ENCODE results near the gene KLHL42. TPM values are rescaled to one million over a fixed set of nuclear protein-coding genes. Genes with fewer than 3 reads are reported as not detected.

KLHL42 gene
- total and polyA plus RNA-seq, 2 experiments from 2014 or later = 13.6 to 24.8 TPM

DNA sequence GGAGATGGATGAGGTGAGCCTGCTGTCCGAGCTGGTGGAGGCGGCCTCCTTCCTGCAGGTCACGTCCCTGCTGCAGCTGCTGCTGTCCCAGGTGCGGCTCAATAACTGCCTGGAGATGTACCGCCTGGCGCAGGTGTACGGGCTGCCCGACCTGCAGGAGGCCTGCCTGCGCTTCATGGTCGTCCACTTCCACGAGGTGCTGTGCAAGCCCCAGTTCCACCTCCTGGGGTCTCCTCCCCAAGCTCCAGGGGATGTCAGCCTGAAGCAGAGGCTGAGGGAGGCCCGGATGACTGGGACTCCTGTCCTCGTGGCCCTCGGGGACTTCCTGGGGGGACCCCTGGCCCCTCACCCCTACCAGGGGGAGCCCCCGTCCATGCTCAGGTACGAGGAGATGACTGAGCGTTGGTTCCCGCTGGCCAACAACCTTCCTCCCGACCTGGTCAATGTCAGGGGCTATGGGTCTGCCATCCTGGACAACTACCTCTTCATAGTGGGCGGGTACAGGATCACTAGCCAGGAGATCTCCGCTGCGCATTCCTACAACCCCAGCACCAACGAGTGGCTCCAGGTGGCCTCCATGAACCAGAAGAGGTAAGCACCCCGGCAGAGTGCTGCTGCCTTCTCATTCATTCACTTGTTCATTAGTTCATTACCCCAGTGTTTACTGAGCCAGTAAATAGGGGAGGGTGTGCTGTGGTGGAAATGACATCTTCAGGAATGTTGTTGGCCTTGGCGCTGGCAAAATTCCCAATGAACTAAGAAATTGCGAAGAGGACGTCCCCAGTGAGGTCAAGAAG lies 777 bp downstream of the KLHL42 start:
- DNase-seq = peak; percentile 64
- no peaks in the 10 kb centered on the region for H3K36me3 ChIP-seq (ENCODE audit: low read depth)
- H3K4me1 ChIP-seq (ENCODE audit: insufficient read depth) = peaks cover 21% of the 10 kb centered on the region
- H3K27ac ChIP-seq = peak overlapping the region; percentile 76
- peaks cover 55% of the 10 kb centered on the region for H3K79me2 ChIP-seq (ENCODE audit: insufficient read depth)
- peak overlapping the region; percentile 89 for H3K9ac ChIP-seq
- H3K4me3 ChIP-seq = peak overlapping the region; percentile 81
- 14 to 20% methylated on average over 24 to 27 of the region's 27 CpGs for WGBS, 2 experiments (ENCODE audit: low coverage in 1 of 2, low lambda C conversion rate in 2 of 2, missing lambda C conversion rate in 2 of 2)
- no peaks in the 10 kb centered on the region for H3K9me2 ChIP-seq (ENCODE audit: insufficient read depth)
- in situ Hi-C loops (cut with MboI) = no loop called here
- no peak for TF ChIP-seq EZH2 (IDR thresholded peaks at IDR 0.05; ENCODE audit: insufficient read depth, poor library complexity, severe bottlenecking)
- no peak for TF ChIP-seq EZH2phosphoT487 (IDR thresholded peaks at IDR 0.05; ENCODE audit: insufficient read depth, low read depth)
- peak overlapping the region; percentile 78 for H3K4me2 ChIP-seq (ENCODE audit: unreplicated experiment)
- H3K9me3 ChIP-seq (ENCODE audit: low read depth) = no peaks in the 10 kb centered on the region
- peaks cover 21% of the 10 kb centered on the region for H3F3A ChIP-seq (ENCODE audit: insufficient read depth)
- peak overlapping the region; percentile 72 for H2AFZ ChIP-seq
- H3K27me3 ChIP-seq (replicated peaks; ENCODE audit: insufficient read depth) = no peaks in the 10 kb centered on the region
- H4K20me1 ChIP-seq (ENCODE audit: insufficient read depth) = no peaks in the 10 kb centered on the region

DNA sequence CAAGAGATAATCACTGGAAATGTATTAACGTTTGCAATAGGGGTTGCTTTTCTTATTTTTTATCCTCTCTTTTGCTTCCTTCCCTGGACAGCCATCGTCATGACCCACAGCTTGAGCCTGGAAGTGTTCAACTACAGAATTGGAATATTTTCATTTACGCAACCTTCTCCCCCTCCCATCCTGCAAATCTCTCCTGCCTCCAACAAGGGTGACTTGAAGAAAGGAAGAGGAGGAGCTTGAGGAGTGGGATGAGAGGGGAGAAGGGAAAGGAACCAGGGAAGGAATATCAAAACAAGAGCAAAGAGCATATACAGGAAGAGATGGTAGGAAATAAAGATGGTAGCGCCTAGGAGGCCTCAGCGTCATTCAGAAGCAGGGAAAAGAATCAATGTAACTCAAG lies 1.6 kb downstream of the KLHL42 start:
- H3K4me1 ChIP-seq (ENCODE audit: insufficient read depth) = peaks cover 28% of the 10 kb centered on the region
- peaks cover 63% of the 10 kb centered on the region for H3K79me2 ChIP-seq (ENCODE audit: insufficient read depth)
- no peak for DNase-seq
- no peaks in the 10 kb centered on the region for H3K9me3 ChIP-seq (ENCODE audit: low read depth)
- WGBS, 2 experiments (ENCODE audit: low coverage in 1 of 2, low lambda C conversion rate in 2 of 2, missing lambda C conversion rate in 2 of 2) = 77 to 78% methylated on average over 5 of the region's 5 CpGs
- H3K27me3 ChIP-seq (replicated peaks; ENCODE audit: insufficient read depth) = no peaks in the 10 kb centered on the region
- peaks cover 29% of the 10 kb centered on the region for H3F3A ChIP-seq (ENCODE audit: insufficient read depth)
- H2AFZ ChIP-seq = no peak overlapping the region
- H3K27ac ChIP-seq = 0 out of 2 replicates have a peak overlapping the region, but pooled peaks have one; percentile 3
- H3K4me2 ChIP-seq (ENCODE audit: unreplicated experiment) = peak overlapping the region; percentile 78
- H3K36me3 ChIP-seq (ENCODE audit: low read depth) = no peaks in the 10 kb centered on the region
- no peaks in the 10 kb centered on the region for H4K20me1 ChIP-seq (ENCODE audit: insufficient read depth)
- no peaks in the 10 kb centered on the region for H3K9me2 ChIP-seq (ENCODE audit: insufficient read depth)
- peak overlapping the region; percentile 89; the same call in 1 of the 2 replicates for H3K9ac ChIP-seq
- TF ChIP-seq EZH2 (IDR thresholded peaks at IDR 0.05; ENCODE audit: insufficient read depth, poor library complexity, severe bottlenecking) (no peak), EZH2phosphoT487 (IDR thresholded peaks at IDR 0.05; ENCODE audit: insufficient read depth, low read depth) (no peak)
- in situ Hi-C loops (cut with MboI) = no loop called here
- peak overlapping the region; percentile 81 for H3K4me3 ChIP-seq

DNA sequence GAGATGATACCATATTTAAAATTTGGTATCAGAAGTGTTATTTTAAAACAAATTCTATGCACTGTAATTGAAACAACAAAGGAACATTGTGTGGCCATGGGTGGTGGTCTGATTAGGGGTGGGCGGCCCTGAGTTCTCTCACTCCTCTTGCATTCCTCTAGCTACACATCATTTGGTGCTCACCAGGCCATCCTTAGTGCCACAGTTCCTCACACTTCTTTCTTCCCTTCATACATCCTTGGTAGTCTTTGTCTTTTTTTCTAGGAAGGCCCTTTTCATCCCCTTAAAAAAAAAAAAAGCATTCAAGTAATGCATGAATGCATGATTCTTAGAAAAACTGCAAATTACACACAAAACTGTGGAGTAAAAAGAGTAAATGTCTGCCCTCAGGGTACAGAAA lies 2.4 kb downstream of the KLHL42 start:
- no peaks in the 10 kb centered on the region for H3K27me3 ChIP-seq (replicated peaks; ENCODE audit: insufficient read depth)
- H3K27ac ChIP-seq = no peak overlapping the region
- no peak overlapping the region for H2AFZ ChIP-seq
- H3K4me2 ChIP-seq (ENCODE audit: unreplicated experiment) = peak overlapping the region; percentile 78
- H3K9me2 ChIP-seq (ENCODE audit: insufficient read depth) = no peaks in the 10 kb centered on the region
- H3K4me3 ChIP-seq = peak overlapping the region; percentile 81; the same call in 1 of the 2 replicates
- peaks cover 71% of the 10 kb centered on the region for H3K79me2 ChIP-seq (ENCODE audit: insufficient read depth)
- H3K4me1 ChIP-seq (ENCODE audit: insufficient read depth) = peaks cover 28% of the 10 kb centered on the region
- no peaks in the 10 kb centered on the region for H3K36me3 ChIP-seq (ENCODE audit: low read depth)
- no peaks in the 10 kb centered on the region for H3K9me3 ChIP-seq (ENCODE audit: low read depth)
- in situ Hi-C loops (cut with MboI) = no loop called here
- no peaks in the 10 kb centered on the region for H4K20me1 ChIP-seq (ENCODE audit: insufficient read depth)
- no peak overlapping the region for H3K9ac ChIP-seq
- WGBS, 2 experiments (ENCODE audit: low coverage in 1 of 2, low lambda C conversion rate in 2 of 2, missing lambda C conversion rate in 2 of 2) = 91 to 97% methylated on average over 1 of the region's 1 CpG
- no peak for TF ChIP-seq EZH2 (IDR thresholded peaks at IDR 0.05; ENCODE audit: insufficient read depth, poor library complexity, severe bottlenecking)
- TF ChIP-seq EZH2phosphoT487 (IDR thresholded peaks at IDR 0.05; ENCODE audit: insufficient read depth, low read depth) = no peak
- DNase-seq = peak; percentile 13
- peaks cover 26% of the 10 kb centered on the region for H3F3A ChIP-seq (ENCODE audit: insufficient read depth)

DNA sequence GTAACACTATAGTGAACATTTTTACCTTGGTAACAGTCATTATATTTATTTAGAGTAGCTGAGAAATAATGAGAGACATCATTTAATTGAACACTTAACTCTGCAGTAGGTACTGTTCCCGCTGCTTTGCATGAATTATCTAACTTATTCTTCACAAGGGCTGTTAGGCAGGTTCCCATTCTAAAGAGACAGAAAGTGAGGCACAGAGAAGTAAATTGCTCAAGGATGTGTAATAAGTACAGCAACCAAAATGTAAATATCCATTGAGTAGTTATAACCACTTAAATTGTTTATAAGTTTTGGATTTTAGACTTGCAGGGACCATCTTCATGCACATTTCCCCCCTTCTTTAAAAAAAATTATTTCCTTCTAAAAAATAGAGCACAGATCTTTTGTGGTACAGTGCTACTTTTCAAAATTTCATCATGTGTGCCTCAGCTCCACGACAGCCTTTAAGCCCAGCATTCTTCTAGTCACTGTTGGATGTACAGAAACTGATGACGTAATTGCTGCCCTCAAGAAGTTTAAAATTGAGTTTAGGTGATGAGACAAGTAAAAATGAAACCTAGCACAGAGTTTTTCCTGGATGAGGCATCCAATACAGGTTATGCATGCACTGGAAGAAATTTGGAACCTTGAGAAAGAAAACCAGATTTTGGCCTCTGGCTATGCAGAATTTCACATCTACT lies 6.0 kb downstream of the KLHL42 start:
- in situ Hi-C loops (cut with MboI) = no loop called here
- H3K4me2 ChIP-seq (ENCODE audit: unreplicated experiment) = peak overlapping the region; percentile 29

More for the DNA sequence above, 6.0 kb downstream of the KLHL42 start:
- Histone ChIP-seq H2AFZ (no peak overlapping the region), H3F3A (ENCODE audit: insufficient read depth) (peaks cover 19% of the 10 kb centered on the region), H3K27ac (peak overlapping the region; percentile 40), H3K36me3 (ENCODE audit: low read depth) (0 out of 2 replicates have a peak, but pooled peaks cover 2% of the 10 kb centered on the region), H3K9me3 (ENCODE audit: low read depth) (no peaks in the 10 kb centered on the region), H3K9ac (no peak overlapping the region), H3K9me2 (ENCODE audit: insufficient read depth) (no peaks in the 10 kb centered on the region), H3K27me3 (replicated peaks; ENCODE audit: insufficient read depth) (no peaks in the 10 kb centered on the region), H3K4me1 (ENCODE audit: insufficient read depth) (peaks cover 27% of the 10 kb centered on the region), H3K4me3 (0 out of 2 replicates have a peak overlapping the region, but pooled peaks have one; percentile 2), H4K20me1 (ENCODE audit: insufficient read depth) (no peaks in the 10 kb centered on the region), H3K79me2 (ENCODE audit: insufficient read depth) (peaks cover 98% of the 10 kb centered on the region)
- peak; percentile 71 for DNase-seq
- 67 to 70% methylated on average over 3 of the region's 3 CpGs for WGBS, 2 experiments (ENCODE audit: low coverage in 1 of 2, low lambda C conversion rate in 2 of 2, missing lambda C conversion rate in 2 of 2)
- TF ChIP-seq EZH2 (IDR thresholded peaks at IDR 0.05; ENCODE audit: insufficient read depth, poor library complexity, severe bottlenecking) (no peak), EZH2phosphoT487 (IDR thresholded peaks at IDR 0.05; ENCODE audit: insufficient read depth, low read depth) (no peak)
